Transverse colon (tissue), 4 donors: ENCODE measurements around the gene ERLIN1. TPM values are rescaled to one million over a fixed set of nuclear protein-coding genes. Genes with fewer than 3 reads are reported as not detected.

Source experiments
- DNase-seq: peaks from one replicate; pipeline ENCODE4 v3.0.0-alpha.2; 2019
- H3K27ac ChIP-seq, 4 donors: fragments of 200-600 bp; sonication (generic); 2 replicates each; pipeline ENCODE4 v1.5.1; 2016 to 2018; ENCODE audit warnings: inconsistent platforms in 4 of 4
- H3K27me3 ChIP-seq: fragments of 200-600 bp; sonication (generic); 2 replicates; pipeline ENCODE4 v1.5.1; 2017; ENCODE audit warnings: inconsistent platforms
- H3K36me3 ChIP-seq, 4 donors: fragments of 200-600 bp; sonication (generic); 2 replicates each; pipeline ENCODE4 v1.5.1; 2017 to 2019; ENCODE audit warnings: inconsistent platforms in 4 of 4
- H3K4me1 ChIP-seq, 4 donors: fragments of 200-600 bp; sonication (generic); 2 replicates each; pipeline ENCODE4 v1.5.1; 2017 to 2020; ENCODE audit warnings: inconsistent platforms in 4 of 4
- H3K4me3 ChIP-seq, 4 donors: fragments of 200-600 bp; sonication (generic); 1 replicate in 1 of 4; 2 replicates in 3 of 4; pipeline versions ENCODE4 v1.5.1 to v1.6.1; 2017 to 2019; ENCODE audit warnings: inconsistent platforms in 4 of 4
- H3K9me3 ChIP-seq, 2 donors: fragments of 200-600 bp; sonication (generic); 2 replicates each; pipeline ENCODE4 v1.5.1; 2017 to 2019; ENCODE audit warnings: inconsistent platforms in 2 of 2
- EP300 ChIP-seq: sonication (generic); formaldehyde crosslinking; IDR thresholded peaks from one replicate; pipeline ENCODE4 v1.6.1; 2017; ENCODE audit warnings: antibody characterized with exemption, low read depth
- POLR2A ChIP-seq: fragments of 450-650 bp; IDR thresholded peaks from one replicate; pipeline ENCODE4 v1.6.1; 2016; ENCODE audit warnings: antibody characterized with exemption, mild to moderate bottlenecking, moderate library complexity
- POLR2AphosphoS5 ChIP-seq, 3 donors: sonication (generic); formaldehyde crosslinking; IDR thresholded peaks; one replicate each; pipeline ENCODE4 v1.6.1; 2016; ENCODE audit warnings: antibody characterized with exemption in 3 of 3
- WGBS, 2 donors: methylation state at CpG; one replicate each; pipeline ENCODE4 v1.1.5; 2018; ENCODE audit warnings: low coverage in 1 of 2; 5-methylcytosine and 5-hydroxymethylcytosine counted together
- in situ Hi-C, 4 donors: fragments of 200-750 bp; cut with MboI; loops; one replicate each; pipeline versions ENCODE4 v1.15.0 to v1.15.1; 2017; ENCODE audit warnings: low sequenced_read_pairs in 3 of 4, low pct_ligation_motif_present in 1 of 4, low pct_unique_long_range_greater_than_20kb in 1 of 4
- intact Hi-C: fragments of 100-400 bp; cut with DNase I; formaldehyde crosslinking; loops from one replicate; pipeline ENCODE4 v1.15.1; 2023; ENCODE audit warnings: low total_unique reads
- total RNA-seq, 4 donors: library from RNA; depleted of rRNA; stranded (reverse); fragments of >200 nt; gene quantifications; one replicate each; pipeline ENCODE4 v1.1.0, GENCODE V29; 2016
- TF ChIP-seq, protein P1 (sequence below), 5 experiments: fragments of 200-600 bp in 3 of 5; fragments of 450-650 bp in 2 of 5; sonication (generic) in 3 of 5; IDR thresholded peaks; 1 replicate in 2 of 5; 2 replicates in 3 of 5; pipeline ENCODE4 v1.5.1; 2016 to 2017; ENCODE audit warnings: antibody characterized with exemption in 5 of 5, inconsistent platforms in 3 of 5, mild to moderate bottlenecking in 2 of 5, moderate library complexity in 1 of 5

The ERLIN1 gene
- total RNA-seq, 4 donors from 2014 or later = 21.7 to 41.0 (median 39.6) TPM

GRCh38 chr10:100114976-100115770 lies 70.7 kb downstream of the ERLIN1 start:
- Histone ChIP-seq H3K4me1 (peaks cover 0 to 3% (median 0%) of the 10 kb centered on the region in 4 donors), H3K27ac (no peak overlapping the region), H3K36me3 (no peaks in the 10 kb centered on the region), H3K9me3 (no peaks in the 10 kb centered on the region), H3K27me3 (peaks cover 35% of the 10 kb centered on the region), H3K4me3 (no peak overlapping the region)
- DNase-seq = no peak
- in situ Hi-C loops (no loop called here), intact Hi-C loops (no loop called here)
- 44 to 56% methylated on average over 29 to 48 of the region's 51 CpGs for WGBS, 2 donors
- TF ChIP-seq, protein P1, sequence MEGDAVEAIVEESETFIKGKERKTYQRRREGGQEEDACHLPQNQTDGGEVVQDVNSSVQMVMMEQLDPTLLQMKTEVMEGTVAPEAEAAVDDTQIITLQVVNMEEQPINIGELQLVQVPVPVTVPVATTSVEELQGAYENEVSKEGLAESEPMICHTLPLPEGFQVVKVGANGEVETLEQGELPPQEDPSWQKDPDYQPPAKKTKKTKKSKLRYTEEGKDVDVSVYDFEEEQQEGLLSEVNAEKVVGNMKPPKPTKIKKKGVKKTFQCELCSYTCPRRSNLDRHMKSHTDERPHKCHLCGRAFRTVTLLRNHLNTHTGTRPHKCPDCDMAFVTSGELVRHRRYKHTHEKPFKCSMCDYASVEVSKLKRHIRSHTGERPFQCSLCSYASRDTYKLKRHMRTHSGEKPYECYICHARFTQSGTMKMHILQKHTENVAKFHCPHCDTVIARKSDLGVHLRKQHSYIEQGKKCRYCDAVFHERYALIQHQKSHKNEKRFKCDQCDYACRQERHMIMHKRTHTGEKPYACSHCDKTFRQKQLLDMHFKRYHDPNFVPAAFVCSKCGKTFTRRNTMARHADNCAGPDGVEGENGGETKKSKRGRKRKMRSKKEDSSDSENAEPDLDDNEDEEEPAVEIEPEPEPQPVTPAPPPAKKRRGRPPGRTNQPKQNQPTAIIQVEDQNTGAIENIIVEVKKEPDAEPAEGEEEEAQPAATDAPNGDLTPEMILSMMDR (IDR thresholded peaks at IDR 0.05) = no peak
- TF ChIP-seq POLR2A (no peak), POLR2AphosphoS5 (IDR thresholded peaks at IDR 0.05) (no peak)

DNA sequence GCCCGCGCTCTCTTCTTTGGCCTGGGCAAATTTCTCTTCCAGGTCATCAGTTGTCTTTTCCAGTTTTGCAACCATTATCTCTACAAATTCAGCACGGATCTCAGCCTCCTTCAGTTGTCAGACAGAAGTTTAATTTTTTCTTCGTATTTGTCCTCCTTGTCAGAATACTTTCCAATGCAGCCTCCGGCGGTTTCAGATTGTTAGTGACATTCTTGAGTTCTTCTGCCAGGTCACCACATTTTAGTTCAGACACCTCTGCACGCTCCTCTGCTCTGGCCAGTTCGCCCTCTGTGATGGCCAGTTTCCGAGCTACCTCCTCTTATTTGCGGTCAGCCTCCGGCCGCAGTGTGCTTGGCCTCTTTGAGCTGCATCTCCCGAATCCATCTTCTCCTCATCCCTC lies 71.4 kb downstream of the ERLIN1 start:
- in situ Hi-C loops = no loop called here
- Histone ChIP-seq H3K27ac (no peak overlapping the region), H3K4me1 (peaks cover 0 to 3% (median 0%) of the 10 kb centered on the region in 4 donors), H3K36me3 (no peaks in the 10 kb centered on the region), H3K4me3 (no peak overlapping the region), H3K9me3 (no peaks in the 10 kb centered on the region), H3K27me3 (peaks cover 35% of the 10 kb centered on the region)
- no peak for DNase-seq
- WGBS, 2 donors = 95% methylated on average over 10 to 13 of the region's 13 CpGs
- TF ChIP-seq POLR2AphosphoS5 (IDR thresholded peaks at IDR 0.05) = no peak
- TF ChIP-seq, protein P1 (IDR thresholded peaks at IDR 0.05) = no peak
- no peak for TF ChIP-seq EP300
- no peak for TF ChIP-seq POLR2A
- intact Hi-C loops = no loop called here

GRCh38 chr10:100109670-100110069 lies 76.2 kb downstream of the ERLIN1 start:
- DNase-seq = no peak
- no peaks in the 10 kb centered on the region for H3K9me3 ChIP-seq
- peaks cover 21% of the 10 kb centered on the region for H3K27me3 ChIP-seq
- no peaks in the 10 kb centered on the region for H3K36me3 ChIP-seq
- H3K4me1 ChIP-seq = no peaks in the 10 kb centered on the region
- no peak overlapping the region for H3K27ac ChIP-seq
- in situ Hi-C loops = no loop called here
- intact Hi-C loops = no loop called here
- TF ChIP-seq, protein P1 (IDR thresholded peaks at IDR 0.05) = no peak
- no peak for TF ChIP-seq POLR2AphosphoS5 (IDR thresholded peaks at IDR 0.05)
- no peak for TF ChIP-seq EP300
- TF ChIP-seq POLR2A = no peak
- 36 to 40% methylated on average over 3 of the region's 3 CpGs for WGBS, 2 donors
- no peak overlapping the region for H3K4me3 ChIP-seq

- Histone ChIP-seq H3K27ac (no peak overlapping the region), H3K9me3 (no peaks in the 10 kb centered on the region), H3K36me3 (no peaks in the 10 kb centered on the region), H3K4me3 (no peak overlapping the region), H3K4me1 (no peaks in the 10 kb centered on the region), H3K27me3 (peaks cover 7% of the 10 kb centered on the region)
- no peak for DNase-seq
- in situ Hi-C loops (no loop called here), intact Hi-C loops (no loop called here)
- 90 to 93% methylated on average over 7 to 11 of the region's 11 CpGs for WGBS, 2 donors
- TF ChIP-seq, protein P1 (IDR thresholded peaks at IDR 0.05) = no peak
- TF ChIP-seq POLR2A = no peak
- TF ChIP-seq POLR2AphosphoS5 (IDR thresholded peaks at IDR 0.05) = no peak
- no peak for TF ChIP-seq EP300
These were observed 79.0 kb downstream of the ERLIN1 start for GRCh38 chr10:100106865-100107264.
